ENCODE measurements around the gene GRB7.
"Not testable (repeated sequence)": the region's sequence is repeated elsewhere in the genome, so short reads cannot be mapped to it uniquely, and the experiment has no call there.

Gene GRB7

GRCh38 chr17:39757931-39758873, 20.5 kb downstream of the GRB7 start:
- H3K36me3 ChIP-seq = no peaks in the 10 kb centered on the region
- H3K4me3 ChIP-seq (ENCODE audit: low read depth in 1 of 2, low read length in 1 of 2) = no peak overlapping the region
- H3K9me3 ChIP-seq = no peaks in the 10 kb centered on the region
- no peak overlapping the region for H3K27ac ChIP-seq
- peaks cover 11 to 15% of the 10 kb centered on the region in 2 experiments for H3K4me1 ChIP-seq (ENCODE audit: control insufficient read depth in 1 of 2, insufficient read depth in 1 of 2, low read depth in 1 of 2, low read length in 1 of 2)
- H3K27me3 ChIP-seq = peaks cover 82% of the 10 kb centered on the region
- no peak for TF ChIP-seq CTCF (IDR thresholded peaks at IDR 0.05)

- Histone ChIP-seq H3K36me3 (no peaks in the 10 kb centered on the region), H3K27me3 (peaks cover 91% of the 10 kb centered on the region), H3K4me1 (ENCODE audit: control insufficient read depth in 1 of 2, insufficient read depth in 1 of 2, low read depth in 1 of 2, low read length in 1 of 2) (peaks cover 5 to 9% of the 10 kb centered on the region in 2 experiments), H3K9me3 (no peaks in the 10 kb centered on the region), H3K27ac (no peak overlapping the region), H3K4me3 (ENCODE audit: low read depth in 1 of 2, low read length in 1 of 2) (no peak overlapping the region)
- no peak for TF ChIP-seq CTCF (IDR thresholded peaks at IDR 0.05)
These were observed 21.5 kb downstream of the GRB7 start for GRCh38 chr17:39759204-39759603.

GRCh38 chr17:39761861-39762496, 24.2 kb downstream of the GRB7 start:
- no peaks in the 10 kb centered on the region for H3K9me3 ChIP-seq
- H3K27ac ChIP-seq = no peak overlapping the region
- H3K4me1 ChIP-seq (ENCODE audit: control insufficient read depth in 1 of 2, insufficient read depth in 1 of 2, low read depth in 1 of 2, low read length in 1 of 2) = no peaks in the 10 kb centered on the region
- no peaks in the 10 kb centered on the region for H3K36me3 ChIP-seq
- no peak for TF ChIP-seq CTCF (IDR thresholded peaks at IDR 0.05)
- peaks cover 96% of the 10 kb centered on the region for H3K27me3 ChIP-seq
- H3K4me3 ChIP-seq (ENCODE audit: low read depth in 1 of 2, low read length in 1 of 2) = no peak overlapping the region

GRCh38 chr17:39763051-39763820, 25.5 kb downstream of the GRB7 start:
- Histone ChIP-seq H3K36me3 (no peaks in the 10 kb centered on the region), H3K4me3 (ENCODE audit: low read depth in 1 of 2, low read length in 1 of 2) (no peak overlapping the region), H3K4me1 (ENCODE audit: control insufficient read depth in 1 of 2, insufficient read depth in 1 of 2, low read depth in 1 of 2, low read length in 1 of 2) (no peaks in the 10 kb centered on the region), H3K27me3 (peaks cover 94% of the 10 kb centered on the region), H3K9me3 (no peaks in the 10 kb centered on the region), H3K27ac (no peak overlapping the region)
- TF ChIP-seq CTCF (IDR thresholded peaks at IDR 0.05) = no peak

GRCh38 chr17:39764171-39764570, 26.4 kb downstream of the GRB7 start:
- not testable (repeated sequence) for H3K27ac ChIP-seq; H3K4me1 ChIP-seq (ENCODE audit: control insufficient read depth in 1 of 2, insufficient read depth in 1 of 2, low read depth in 1 of 2, low read length in 1 of 2); H3K36me3 ChIP-seq; H3K9me3 ChIP-seq; H3K4me3 ChIP-seq (ENCODE audit: low read depth in 1 of 2, low read length in 1 of 2)
- peaks cover 91% of the 10 kb centered on the region for H3K27me3 ChIP-seq

All from neutrophil (primary cell).